ENCODE measurements around the gene NUTF2.
"Not testable (repeated sequence)": the region's sequence is repeated elsewhere in the genome, so short reads cannot be mapped to it uniquely, and the experiment has no call there.

NUTF2 gene

DNA sequence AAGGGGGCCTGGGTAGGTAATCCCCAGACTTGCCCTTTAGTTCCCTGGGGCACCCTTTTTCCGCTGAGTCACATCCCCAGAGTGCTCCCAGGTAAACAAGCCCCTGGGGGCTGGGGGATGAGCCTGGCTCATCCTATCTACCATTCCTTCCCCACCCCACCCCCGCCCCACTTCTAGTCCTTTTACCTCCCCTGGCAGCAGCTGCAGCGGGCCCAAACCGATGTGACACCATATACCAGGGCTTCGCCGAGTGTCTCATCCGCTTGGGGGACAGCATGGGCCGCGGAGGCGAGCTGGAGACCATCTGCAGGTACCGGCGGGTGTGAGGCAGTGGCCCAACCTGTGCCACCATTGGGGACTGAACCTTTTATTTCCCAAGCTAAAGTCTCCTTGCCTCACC is 38.8 kb downstream of the NUTF2 start:
- no peak for DNase-seq (ENCODE audit: low spot score)

DNA sequence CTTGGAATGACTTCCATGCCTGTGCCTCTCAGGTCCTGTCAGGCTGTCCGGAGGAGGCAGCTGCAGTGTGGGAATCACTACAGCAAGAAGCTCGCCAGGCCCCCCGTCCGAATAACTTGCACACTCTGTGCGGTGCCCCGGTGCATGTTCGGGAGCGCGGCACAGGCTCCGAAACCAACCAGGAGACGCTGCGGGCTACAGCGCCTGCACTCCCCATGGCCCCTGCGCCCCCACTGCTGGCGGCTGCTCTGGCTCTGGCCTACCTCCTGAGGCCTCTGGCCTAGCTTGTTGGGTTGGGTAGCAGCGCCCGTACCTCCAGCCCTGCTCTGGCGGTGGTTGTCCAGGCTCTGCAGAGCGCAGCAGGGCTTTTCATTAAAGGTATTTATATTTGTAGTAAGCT is 39.2 kb downstream of the NUTF2 start:
- no peak for DNase-seq (ENCODE audit: low spot score)

DNA sequence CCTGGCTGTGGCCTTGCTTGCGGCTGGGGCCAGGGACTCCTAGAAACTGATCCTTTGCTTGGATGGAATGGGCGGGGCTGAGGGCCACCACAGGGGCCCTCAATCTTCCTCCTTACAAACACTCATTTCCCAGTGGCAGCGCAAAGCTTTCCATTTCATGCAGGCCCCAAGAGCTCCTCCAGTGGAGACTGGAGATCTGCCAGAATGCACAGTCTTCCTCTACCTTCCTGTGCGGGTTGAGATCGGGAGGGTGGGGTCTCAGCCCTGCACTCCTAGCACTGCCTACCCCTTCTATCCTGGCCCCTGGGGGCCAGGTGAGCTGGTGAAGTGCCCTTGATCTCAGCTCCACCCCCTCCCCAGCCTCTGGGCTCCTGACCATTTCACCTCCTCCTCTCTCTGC is 39.7 kb downstream of the NUTF2 start:
- no peak for DNase-seq (ENCODE audit: low spot score)

DNA sequence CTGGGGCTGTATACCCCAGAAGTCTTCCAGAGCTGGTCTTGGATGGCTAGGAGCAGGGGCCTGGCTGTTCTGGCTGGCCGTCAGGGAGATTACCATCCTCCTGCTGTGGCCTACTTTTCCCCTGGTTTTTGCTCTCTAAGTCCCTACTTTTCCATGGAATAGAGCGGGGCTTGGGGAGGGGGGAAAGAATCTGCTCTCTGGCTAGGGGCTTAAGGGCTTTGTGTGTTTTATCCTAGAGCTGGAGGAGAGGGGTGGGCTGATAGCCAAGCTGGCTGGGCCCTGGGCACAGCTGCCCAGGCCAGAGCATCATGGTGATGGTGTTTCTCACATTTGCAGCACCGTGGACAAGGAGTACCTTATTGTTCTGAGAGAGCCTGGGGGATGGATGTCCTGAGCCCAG is 41.6 kb downstream of the NUTF2 start:
- no peak for DNase-seq (ENCODE audit: low spot score)

DNA sequence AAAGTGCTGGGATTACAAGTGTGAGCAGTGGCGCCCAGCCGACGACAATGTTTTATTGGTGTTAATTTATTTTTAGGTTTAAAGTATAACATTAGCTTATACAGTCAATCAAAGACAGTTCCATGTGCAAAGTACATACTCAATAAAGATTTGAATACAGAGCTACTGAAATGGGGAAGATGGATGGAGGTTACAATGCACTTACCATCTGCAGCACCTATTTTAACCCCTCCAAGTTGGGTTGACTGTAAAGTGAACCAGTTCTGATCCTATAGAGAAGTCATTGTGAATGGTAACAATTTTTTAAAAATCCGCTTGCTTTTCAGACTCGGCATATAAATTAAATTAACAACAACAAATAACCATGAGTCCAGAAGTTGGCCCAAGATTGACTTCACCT is 45.6 kb downstream of the NUTF2 start:
- DNase-seq (ENCODE audit: low spot score), result no peak

DNA sequence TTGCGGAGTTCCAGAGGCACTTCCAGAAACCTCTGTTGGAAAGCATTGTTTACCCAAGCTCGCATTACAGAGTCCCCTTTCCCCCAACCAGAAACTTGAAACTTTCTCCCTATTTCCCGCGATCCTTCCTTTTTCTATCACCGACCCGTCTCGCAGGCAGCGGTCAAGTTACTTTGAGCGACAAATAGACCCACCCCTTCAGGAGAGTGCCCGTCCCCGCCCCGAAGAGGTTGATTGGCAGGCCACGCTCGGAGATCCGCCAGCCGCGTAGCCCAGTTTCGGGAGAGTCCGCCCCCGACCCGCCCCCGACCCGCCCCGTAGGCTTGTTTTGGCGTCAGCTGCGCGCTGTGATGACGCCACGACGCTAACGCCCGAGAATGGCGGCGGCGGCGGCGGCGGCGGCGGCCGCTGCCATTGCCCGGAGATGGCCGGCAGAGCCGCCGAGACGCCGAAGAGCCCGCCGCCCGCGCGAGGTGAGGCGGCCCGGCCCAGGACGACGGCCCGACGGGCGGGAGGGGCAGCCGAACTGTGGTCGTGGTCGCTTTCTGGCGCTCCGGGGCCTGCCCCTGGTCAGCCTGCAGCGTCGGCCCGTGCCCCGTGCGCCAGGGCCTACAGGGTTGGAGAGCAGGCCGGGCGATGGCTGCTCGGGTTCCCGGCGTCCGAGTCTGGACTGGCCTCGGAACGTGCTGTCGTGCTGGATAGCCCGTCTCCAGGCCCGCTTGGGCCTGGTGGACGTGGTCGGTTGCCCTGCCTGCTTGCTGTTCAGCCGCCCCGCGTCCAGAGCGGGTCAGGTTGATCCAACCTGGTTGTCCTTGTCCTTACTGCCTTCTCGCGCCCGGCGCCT is 46.4 kb downstream of the NUTF2 start, which contains the start of gene PSKH1:
PSKH1 (plus strand) TSS at position 356 of the 844 bp plus-strand sequence. CDS start 15,496 bp downstream, outside the sequence.
- DNase-seq (ENCODE audit: low spot score), result peak; percentile 97

DNA sequence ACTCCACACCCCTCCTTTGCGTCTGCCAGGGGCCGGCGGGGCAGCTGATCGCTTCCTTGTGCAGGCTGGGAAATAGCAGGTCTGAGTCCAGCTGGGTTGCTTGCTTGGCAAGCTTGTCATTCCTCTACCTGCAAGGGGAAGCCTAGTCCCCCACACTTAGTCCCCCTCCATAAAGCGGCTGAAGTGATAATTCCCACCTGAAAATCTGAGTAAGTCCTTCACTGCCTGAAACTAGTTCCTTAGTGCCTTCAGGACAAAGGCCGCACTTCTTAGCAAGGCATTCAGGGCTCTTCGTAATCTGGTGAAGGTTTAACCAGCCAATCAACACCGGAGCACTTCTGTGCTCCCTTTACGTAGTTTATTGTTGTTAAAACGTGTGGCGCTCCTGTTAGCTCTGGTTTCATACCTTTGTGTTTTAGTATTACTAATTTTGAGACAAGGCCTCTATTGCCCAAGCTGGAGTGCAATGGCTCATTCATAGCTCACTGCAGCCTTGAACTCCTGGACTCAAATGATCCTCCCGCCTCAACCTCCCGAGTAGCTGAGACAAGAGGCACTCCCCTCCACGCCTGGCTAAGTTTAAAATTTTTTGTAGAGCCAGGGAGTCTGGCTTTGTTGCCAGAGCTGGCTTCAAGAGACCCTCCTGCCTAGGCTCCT is 47.1 kb downstream of the NUTF2 start:
- no peak for DNase-seq (ENCODE audit: low spot score)

DNA sequence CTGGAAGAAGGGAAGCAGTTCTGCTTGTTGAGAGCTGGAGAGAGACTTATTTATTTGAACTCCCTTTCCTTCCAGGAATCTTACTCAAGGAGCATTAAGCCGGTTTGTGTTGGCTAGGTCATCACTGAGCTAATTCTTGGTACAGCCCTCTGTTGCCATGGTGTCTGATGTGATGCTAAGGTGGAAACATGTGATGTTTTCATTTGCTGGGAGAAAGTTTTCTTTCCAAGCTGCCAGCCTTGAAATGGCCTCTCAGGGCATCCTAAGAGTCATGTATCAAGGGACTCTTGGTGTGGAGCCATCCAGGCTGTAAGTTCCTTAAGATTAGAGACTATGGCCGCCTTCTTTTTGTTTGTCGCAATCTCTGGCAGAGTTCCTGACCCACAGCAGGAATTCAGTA is 50.5 kb downstream of the NUTF2 start:
- DNase-seq (ENCODE audit: low spot score), result no peak

DNA sequence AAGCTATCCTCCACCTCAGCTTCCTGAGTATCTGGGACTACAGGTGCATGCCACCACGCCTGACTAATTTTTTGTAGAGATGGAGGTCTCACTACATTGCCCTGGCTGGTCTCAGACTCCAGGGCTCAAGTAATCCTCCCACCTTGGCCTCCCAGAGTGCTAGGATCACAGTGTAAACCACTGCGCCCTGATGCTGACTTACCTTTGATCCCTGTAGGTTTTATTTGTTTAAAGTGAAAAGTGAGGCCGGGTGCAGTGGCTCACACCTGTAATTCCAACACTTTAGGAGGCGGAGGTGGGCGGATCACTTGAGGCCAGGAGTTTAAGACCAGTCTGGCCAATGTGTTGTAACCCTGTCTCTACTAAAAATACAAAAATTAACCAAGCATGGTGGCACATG is 55.0 kb downstream of the NUTF2 start:
- no peak for DNase-seq (ENCODE audit: low spot score)

DNA sequence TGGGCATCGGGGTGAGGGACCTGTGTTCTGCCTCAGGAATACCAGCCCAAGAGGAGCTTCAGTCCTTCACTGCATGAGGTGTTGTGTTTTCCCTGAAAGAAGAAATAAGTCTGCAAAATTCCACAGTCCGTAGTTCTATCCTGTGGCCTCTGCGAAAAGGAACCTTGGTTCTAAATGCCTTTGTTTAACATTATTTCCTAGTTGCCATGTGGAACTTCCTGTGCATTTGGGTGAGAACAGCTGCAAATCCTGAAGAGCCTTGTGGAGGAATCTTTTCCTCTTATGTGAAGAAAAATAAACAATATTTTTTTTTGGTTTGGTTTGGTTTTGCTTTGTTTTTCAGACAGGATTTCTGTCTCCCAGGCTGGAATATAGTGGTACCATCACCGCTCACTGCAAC is 56.1 kb downstream of the NUTF2 start:
- DNase-seq (ENCODE audit: low spot score), result no peak

DNA sequence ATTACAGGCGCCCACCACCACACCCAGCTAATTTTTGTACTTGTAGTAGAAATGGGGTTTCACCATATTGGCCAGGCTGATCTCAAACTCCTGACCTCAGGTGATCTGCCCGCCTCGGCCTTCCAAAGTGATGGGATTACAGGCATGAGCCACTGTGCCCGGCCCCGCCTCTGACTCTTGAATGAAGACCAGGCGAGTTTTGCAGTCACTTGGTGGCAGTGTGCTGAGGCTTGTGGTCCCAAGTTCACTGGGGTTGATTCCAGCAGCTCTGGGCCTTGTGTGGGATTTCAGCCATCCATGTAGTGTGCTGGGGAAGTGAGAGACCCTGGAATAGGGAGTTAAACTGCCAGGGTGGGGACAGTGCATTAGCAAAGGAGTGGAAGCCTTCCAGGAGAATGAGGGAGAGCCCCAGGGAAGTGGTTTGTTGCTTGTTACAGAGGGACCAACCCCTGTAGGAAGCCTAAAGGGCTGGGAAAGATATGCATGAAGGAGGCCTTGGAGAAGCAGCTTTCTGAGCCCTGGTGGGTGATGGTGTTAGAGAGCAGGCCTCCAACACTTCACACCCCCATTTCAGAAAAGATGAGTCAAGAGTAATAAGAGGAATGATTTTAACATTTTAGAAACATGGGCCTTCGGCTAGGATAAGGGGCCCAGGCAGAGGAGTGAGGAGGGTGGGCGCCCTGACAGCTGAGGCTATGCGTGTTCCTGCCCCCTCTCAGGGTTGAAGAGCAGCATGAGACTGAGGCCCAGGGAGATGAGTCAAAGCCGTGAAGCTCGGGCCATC is 60.9 kb downstream of the NUTF2 start:
- no peak for DNase-seq (ENCODE audit: low spot score)

DNA sequence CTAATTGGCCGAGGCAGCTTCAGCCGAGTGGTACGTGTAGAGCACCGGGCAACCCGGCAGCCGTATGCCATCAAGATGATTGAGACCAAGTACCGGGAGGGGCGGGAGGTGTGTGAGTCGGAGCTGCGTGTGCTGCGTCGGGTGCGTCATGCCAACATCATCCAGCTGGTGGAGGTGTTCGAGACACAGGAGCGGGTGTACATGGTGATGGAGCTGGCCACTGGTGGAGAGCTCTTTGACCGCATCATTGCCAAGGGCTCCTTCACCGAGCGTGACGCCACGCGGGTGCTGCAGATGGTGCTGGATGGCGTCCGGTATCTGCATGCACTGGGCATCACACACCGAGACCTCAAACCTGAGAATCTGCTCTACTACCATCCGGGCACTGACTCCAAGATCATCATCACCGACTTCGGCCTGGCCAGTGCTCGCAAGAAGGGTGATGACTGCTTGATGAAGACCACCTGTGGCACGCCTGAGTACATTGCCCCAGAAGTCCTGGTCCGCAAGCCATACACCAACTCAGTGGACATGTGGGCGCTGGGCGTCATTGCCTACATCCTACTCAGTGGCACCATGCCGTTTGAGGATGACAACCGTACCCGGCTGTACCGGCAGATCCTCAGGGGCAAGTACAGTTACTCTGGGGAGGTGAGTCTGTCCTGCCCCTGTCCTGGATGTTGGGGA is 62.5 kb downstream of the NUTF2 start:
- DNase-seq (ENCODE audit: low spot score), result no peak

DNA sequence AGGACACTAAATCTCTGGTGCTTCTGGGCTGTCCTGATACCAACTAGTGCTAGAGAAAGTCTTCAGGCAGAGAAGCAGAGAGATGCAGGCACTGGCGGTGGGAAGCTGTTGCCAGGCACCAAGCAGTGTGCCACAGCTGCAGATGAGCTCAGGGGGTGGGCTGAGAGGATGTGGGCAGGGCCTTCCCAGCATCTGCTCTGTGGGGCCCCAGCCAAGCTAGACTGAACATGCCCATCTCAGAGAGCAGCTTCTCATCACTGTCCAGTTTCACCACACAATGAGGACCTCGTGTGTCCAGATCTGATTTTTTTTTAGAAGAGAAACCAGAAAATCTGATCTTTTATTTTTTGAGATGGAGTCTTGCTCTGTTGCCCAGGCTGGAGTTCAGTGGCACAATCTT is 63.4 kb downstream of the NUTF2 start:
- DNase-seq (ENCODE audit: low spot score), result no peak

DNA sequence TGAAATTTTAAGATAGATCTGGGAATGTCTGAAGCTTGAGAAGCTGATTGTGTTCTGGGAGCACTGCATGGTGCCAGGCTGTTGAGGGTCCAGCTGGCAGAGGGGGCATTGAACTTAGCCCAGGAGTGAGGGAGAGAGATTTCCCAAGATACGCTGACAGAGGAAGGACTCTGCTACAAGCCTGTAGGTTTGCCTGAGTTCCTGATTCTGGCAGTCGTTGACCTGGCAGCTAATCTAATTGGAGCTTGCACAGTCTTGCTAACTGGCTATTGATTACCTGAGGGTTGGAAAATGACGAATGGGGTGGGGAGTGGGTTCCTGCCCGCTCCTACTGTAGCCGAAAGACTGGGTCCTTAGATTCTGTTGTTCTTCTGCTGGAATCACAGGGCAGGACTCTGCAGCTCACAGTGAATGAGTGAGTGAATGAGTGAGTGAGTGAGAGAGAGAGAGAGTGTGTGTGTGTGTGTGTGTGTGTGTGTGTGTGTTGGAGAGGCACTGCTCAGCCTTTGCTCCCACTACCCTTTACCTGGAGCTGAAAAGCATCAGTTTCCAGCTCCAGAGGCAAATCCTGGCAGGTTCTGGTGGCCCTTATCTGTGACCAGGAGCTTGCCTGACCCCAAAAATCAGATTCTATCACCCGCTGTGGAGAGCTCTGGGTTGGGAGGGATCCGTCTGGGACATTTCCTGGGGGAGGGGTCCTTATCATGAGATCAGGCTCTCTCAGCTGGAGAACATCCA is 68.2 kb downstream of the NUTF2 start:
- no peak for DNase-seq (ENCODE audit: low spot score)

DNA sequence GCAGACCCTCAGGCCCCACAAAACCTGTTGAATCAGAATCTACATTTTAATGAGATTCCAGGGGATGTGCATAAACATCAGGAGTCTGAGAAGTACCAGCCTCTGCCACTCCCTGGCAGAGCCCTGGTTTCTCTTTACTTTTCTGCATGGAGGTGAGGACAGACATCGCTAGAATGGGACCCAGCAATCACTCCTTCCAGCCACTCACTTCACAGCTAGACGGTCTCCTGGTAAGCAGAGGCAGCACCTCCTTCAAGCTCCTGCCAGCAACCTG is 68.7 kb downstream of the NUTF2 start:
- DNase-seq (ENCODE audit: low spot score), result not testable (repeated sequence)

DNA sequence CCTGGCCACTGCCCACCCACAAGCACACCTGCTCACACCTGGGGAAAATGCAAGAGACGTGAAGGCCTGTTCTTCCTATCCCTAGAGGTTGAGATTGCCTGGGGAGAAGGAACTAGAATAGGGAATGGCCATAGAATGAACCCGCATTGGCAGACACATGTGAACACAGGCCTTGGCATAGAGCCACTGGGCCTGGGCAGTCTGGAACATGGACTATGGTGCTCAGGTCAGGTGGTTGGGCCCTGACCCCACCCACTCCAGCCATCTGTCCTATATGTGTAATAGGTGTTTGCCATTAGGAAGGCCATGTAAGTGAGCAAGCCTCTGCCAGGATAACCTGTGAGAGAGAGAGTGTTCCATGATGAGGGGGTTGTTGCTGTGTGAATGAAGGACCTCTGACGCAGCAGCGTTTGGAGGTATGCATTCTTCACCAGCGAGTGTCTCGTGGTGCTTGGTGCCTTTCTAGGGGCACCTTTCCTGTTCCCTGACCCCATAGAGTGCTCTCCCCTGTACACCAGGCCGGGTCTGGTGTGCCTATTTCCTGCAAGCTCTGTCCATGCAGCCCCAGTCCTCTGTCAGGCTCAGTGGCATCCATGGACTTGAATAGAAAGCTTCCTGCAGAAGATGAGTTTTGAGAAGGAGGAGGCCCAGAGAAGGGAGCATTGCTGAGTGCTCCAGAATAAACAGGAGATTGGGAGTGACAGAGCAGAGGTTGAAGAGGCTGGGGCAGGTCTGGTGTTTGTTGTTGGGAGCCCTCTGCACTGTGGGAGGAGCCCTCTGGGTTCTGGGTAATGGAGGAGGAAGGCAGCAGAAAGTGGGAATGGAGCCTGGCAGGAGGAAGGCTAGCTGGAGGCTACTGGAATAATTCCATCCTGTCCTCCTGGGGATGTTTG is 69.3 kb downstream of the NUTF2 start:
- no peak for DNase-seq (ENCODE audit: low spot score)

DNA sequence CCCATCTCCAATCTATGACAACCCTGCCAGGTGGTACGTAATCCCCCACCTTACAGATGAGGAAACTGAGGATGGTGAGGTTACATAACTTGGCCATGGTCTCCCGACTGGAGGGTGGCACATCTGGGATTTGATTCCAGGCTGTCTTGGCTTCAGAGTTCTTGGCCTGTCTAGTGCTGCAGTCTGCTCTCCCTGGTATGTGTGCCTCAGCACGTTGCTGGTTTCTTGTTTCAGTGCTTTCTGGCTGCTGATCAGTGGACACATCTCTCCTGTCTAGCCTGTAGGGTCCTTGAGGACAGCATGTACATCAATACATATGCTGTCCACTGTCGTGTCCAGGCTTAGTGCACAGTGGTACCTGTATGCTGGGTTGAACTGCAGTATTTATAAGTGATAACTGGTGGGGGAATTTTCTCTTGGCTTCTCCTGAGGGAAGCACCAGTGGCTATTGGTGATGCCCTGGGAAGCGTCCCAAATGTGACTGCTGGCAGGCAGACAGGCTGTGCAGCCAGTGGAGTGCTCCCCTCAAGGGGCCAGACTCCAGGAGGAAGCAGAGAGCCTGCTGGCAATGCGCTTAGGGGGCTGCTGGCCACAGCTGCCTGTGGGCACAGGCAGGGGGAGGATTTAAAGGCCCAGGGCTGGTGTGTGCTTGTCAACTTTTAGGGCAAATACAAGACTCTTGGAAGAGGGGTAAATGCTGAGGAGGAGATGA is 70.6 kb downstream of the NUTF2 start:
- DNase-seq (ENCODE audit: low spot score), result no peak

DNA sequence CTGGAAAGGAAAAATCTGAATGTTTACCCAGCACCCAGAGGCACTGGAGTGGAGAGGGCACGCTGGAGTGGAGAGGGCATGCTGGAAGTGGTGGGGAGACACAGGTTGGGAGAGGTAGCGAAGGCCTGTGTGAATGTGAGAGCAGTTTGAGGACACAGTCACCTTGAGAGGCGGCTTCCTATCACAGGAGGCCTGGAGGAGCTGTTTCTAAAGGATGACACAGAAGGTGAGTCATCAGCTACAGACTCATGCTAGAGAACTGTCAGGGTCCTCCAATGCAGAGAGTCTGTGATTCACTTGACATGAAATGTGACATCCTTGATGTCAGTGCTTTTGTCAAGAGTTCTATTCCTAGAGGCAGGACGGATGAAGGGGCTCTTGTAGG is 71.1 kb downstream of the NUTF2 start:
- no peak for DNase-seq (ENCODE audit: low spot score)

DNA sequence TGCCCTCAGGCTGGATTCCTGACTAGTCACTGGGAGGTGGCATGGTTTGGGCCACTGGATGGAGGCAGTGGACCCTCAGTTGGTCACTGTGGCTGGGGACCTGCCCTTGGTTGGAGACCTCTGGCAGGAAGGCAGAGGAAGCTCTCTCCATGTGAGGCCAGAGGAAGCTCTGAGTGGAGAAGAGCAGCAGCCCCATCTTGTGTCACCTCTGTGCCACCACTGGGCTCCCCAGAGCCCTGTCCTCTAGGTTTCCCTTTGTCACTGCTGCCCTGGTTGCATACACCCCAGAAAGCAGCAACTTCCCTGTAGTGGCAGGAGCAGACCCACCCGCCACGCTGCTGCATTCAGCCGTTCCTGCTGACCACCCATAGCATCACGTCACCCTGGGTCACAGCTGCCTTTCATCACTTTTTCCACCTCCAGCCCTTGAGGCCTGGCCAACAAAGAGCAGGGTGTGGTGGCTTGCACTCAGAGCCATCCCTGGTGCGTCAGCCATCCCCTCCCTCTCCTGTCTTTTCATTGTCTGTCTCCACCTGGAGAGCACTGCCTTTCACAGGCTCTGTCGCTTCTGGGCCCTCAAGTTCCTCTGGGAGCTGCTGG is 73.0 kb downstream of the NUTF2 start:
- no peak for DNase-seq (ENCODE audit: low spot score)
